K562 (cell line): ENCODE results near the gene IPO8. TPM values are rescaled to one million over a fixed set of nuclear protein-coding genes. Genes with fewer than 3 reads are reported as not detected.

Source experiments
- ATAC-seq: fragments of 200-7000 bp; cut with Tn5 transposase; 3 replicates; pipeline ENCODE4 v1.9.1; 2020; ENCODE audit warnings: moderate library complexity
- BruUV-seq: library from RNA; stranded (reverse); fragments of 400-500 nt; replicated peaks from 2 replicates; lab custom pipeline; 2021; lab: Mats Ljungman, UMichigan
- CTCF ChIA-PET: fragments of 300-600 bp; formaldehyde crosslinking; extraction: SDS; loops from one replicate; lab custom pipeline; 2021; ENCODE audit warnings: low intra/inter-chr PET ratio; lab: Yijun Ruan, JAX
- POLR2A ChIA-PET: fragments of 300-600, 350-650 bp; sonication (Branson Sonifier 250); formaldehyde crosslinking; extraction: SDS; loops from one replicate; lab custom pipeline; 2021; ENCODE audit warnings: antibody characterized with exemption, inconsistent platforms; lab: Yijun Ruan, JAX
- DNase-seq, 4 experiments: peaks; one replicate each; pipeline versions ENCODE4 v3.0.0 to v3.0.0-alpha.2; 2011 to 2018; ENCODE audit warnings: low spot score in 3 of 4, mixed read lengths in 3 of 4; ENCODE audit errors: extremely low read depth in 1 of 4
- FAIRE-seq: peaks from 2 replicates; lab custom pipeline; 2011; peaks lifted over from hg19 to GRCh38; lab: Jason Lieb, UNC
- H2AFZ ChIP-seq: 2 replicates; pipeline ENCODE4 v1.6.0; 2011; ENCODE audit warnings: low read depth, low read length, control low read depth, inconsistent platforms
- H3K27ac ChIP-seq: fragments of 200-600 bp; 3 replicates; pipeline ENCODE4 v1.8.0; 2011; ENCODE audit warnings: low read depth, mild to moderate bottlenecking, control low read depth, inconsistent platforms, low read length, moderate library complexity, mixed read lengths; ENCODE audit errors: extremely low read depth
- H3K27me3 ChIP-seq, 2 experiments: fragments of 300-600 bp in 1 of 2; 2 replicates in 1 of 2; 3 replicates in 1 of 2; pipeline versions ENCODE4 v1.6.0 to v1.8.0; 2011; ENCODE audit warnings: inconsistent platforms in 2 of 2, low read length in 2 of 2, mild to moderate bottlenecking in 1 of 2, mixed read lengths in 1 of 2, moderate library complexity in 1 of 2; ENCODE audit not compliant: control insufficient read depth in 2 of 2, insufficient read depth in 2 of 2
- H3K36me3 ChIP-seq: fragments of 300-600 bp; 3 replicates; pipeline ENCODE4 v1.8.0; 2011; ENCODE audit warnings: mild to moderate bottlenecking, low read length, inconsistent platforms; ENCODE audit not compliant: control insufficient read depth, insufficient read depth
- H3K4me1 ChIP-seq, 2 experiments: fragments of 200-600 bp in 1 of 2; replicated peaks in 1 of 2; 2 replicates in 1 of 2; 3 replicates in 1 of 2; pipeline versions ENCODE4 v1.5.1 to v1.8.0; 2011; ENCODE audit warnings: inconsistent platforms in 2 of 2, low read length in 2 of 2, mild to moderate bottlenecking in 1 of 2, mixed read lengths in 1 of 2, moderate library complexity in 1 of 2; ENCODE audit not compliant: control insufficient read depth in 2 of 2, insufficient read depth in 2 of 2
- H3K4me2 ChIP-seq: 2 replicates; pipeline ENCODE4 v1.6.1; 2011; ENCODE audit warnings: low read length, control low read depth, inconsistent platforms, mixed read lengths; ENCODE audit not compliant: insufficient read depth
- H3K4me3 ChIP-seq: fragments of 200-600 bp; sonication (generic), shearing (Covaris generic); 2 replicates; pipeline ENCODE4 v1.5.1; 2016; ENCODE audit warnings: control low read depth, inconsistent platforms
- H3K79me2 ChIP-seq: fragments of 200-600 bp; 3 replicates; pipeline ENCODE4 v1.8.0; 2011; ENCODE audit warnings: low read length, inconsistent platforms; ENCODE audit not compliant: control insufficient read depth, insufficient read depth
- H3K9ac ChIP-seq, 2 experiments: 2 replicates each; pipeline versions ENCODE4 v1.6.0 to v1.6.1; 2011; ENCODE audit warnings: low read depth in 2 of 2, low read length in 2 of 2, control low read depth in 1 of 2, inconsistent platforms in 1 of 2, mild to moderate bottlenecking in 1 of 2, mixed read lengths in 1 of 2; ENCODE audit not compliant: insufficient read depth in 1 of 2
- H3K9me1 ChIP-seq: one replicate; pipeline ENCODE4 v1.6.0; 2011; ENCODE audit warnings: inconsistent platforms, mild to moderate bottlenecking, low read length, moderate library complexity; ENCODE audit not compliant: control insufficient read depth, insufficient read depth
- H3K9me3 ChIP-seq: replicated peaks from 2 replicates; pipeline ENCODE4 v1.5.1; 2011; ENCODE audit warnings: low read depth, low read length, inconsistent platforms; ENCODE audit not compliant: control insufficient read depth, insufficient read depth
- H4K20me1 ChIP-seq: replicated peaks from 2 replicates; pipeline ENCODE4 v1.6.1; 2011; ENCODE audit warnings: low read length, inconsistent platforms, mixed read lengths; ENCODE audit not compliant: control insufficient read depth, insufficient read depth
- FOXM1 ChIP-seq, 2 experiments: fragments of 450-650 bp in 1 of 2; sonication (generic) in 1 of 2; formaldehyde crosslinking in 1 of 2; IDR thresholded peaks; 2 replicates each; pipeline versions ENCODE4 v1.6.1 to v1.9.0; 2017 to 2022; ENCODE audit warnings: low read depth in 2 of 2, mild to moderate bottlenecking in 2 of 2, missing genetic modification reagents in 1 of 2, moderate library complexity in 1 of 2
- ILF3 ChIP-seq: fragments of 450-650 bp; IDR thresholded peaks from 2 replicates; pipeline ENCODE4 v1.6.1; 2018; ENCODE audit warnings: antibody characterized with exemption, mild to moderate bottlenecking, moderate library complexity, borderline replicate concordance
- MEF2D ChIP-seq: conservative IDR thresholded peaks from 2 replicates; pipeline ENCODE4 v1.6.1; 2016; ENCODE audit warnings: low read depth, missing genetic modification characterization, missing compliant biosample characterization
- NFATC3 ChIP-seq: fragments of 450-650 bp; IDR thresholded peaks from 2 replicates; pipeline ENCODE4 v1.6.1; 2017; ENCODE audit warnings: mild to moderate bottlenecking
- POLR2G ChIP-seq: fragments of 200-400 bp; formaldehyde crosslinking; IDR thresholded peaks from 2 replicates; pipeline ENCODE4 v1.6.1; 2017; ENCODE audit warnings: low read depth, mild to moderate bottlenecking, antibody characterized with exemption, low read length, moderate library complexity
- RB1 ChIP-seq: fragments of 450-650 bp; IDR thresholded peaks from 2 replicates; pipeline ENCODE4 v1.6.1; 2017; ENCODE audit warnings: low read depth, mild to moderate bottlenecking
- RBM17 ChIP-seq: fragments of 200-400 bp; formaldehyde crosslinking; IDR thresholded peaks from 2 replicates; pipeline ENCODE4 v1.6.1; 2017; ENCODE audit warnings: low read depth, mild to moderate bottlenecking, low read length, borderline replicate concordance
- ZNF436 ChIP-seq: fragments of 250-450, 450-650 bp; sonication (Bioruptor Pico); formaldehyde crosslinking; IDR thresholded peaks from 2 replicates; pipeline ENCODE4 v1.7.0; 2020; ENCODE audit warnings: mild to moderate bottlenecking
- WGBS: fragments of 100-300 bp; shearing (Covaris generic); methylation state at CpG from one replicate; pipeline ENCODE4 v1.1.6; 2016; ENCODE audit warnings: low coverage, mixed read lengths; ENCODE audit not compliant: insufficient coverage; ENCODE audit errors: missing lambda C conversion rate; 5-methylcytosine and 5-hydroxymethylcytosine counted together
- in situ Hi-C: fragments of 300-500 bp; cut with MboI; formaldehyde crosslinking; loops from 4 replicates; pipeline ENCODE4 v1.15.0; 2018; ENCODE audit warnings: inconsistent platforms, mixed read lengths
- intact Hi-C: fragments of 100-400 bp; cut with micrococcal nuclease; formaldehyde crosslinking; loops from 2 replicates; pipeline ENCODE4 v1.14.2; 2022
- polyA plus RNA-seq, 8 experiments: library from polyadenylated mRNA; depleted of rRNA in 4 of 8; stranded (reverse) in 5 of 8; unstranded in 3 of 8; fragments of >200 nt; fragmentation: Nextera tagmentation in 2 of 8; fragmentation: Illumina TruSeq in 1 of 8; extraction: Ambion mirVana in 2 of 8; extraction: Trizol in 1 of 8; gene quantifications; 2 replicates each; pipeline versions ENCODE4 v1.2.1 to v1.2.3, GENCODE V29; 2011 to 2014; ENCODE audit warnings: inconsistent platforms in 1 of 8, missing spikeins in 1 of 8
- total RNA-seq, 7 experiments: library from RNA; depleted of rRNA in 6 of 7; stranded (reverse); fragments of >200 nt in 6 of 7; fragmentation: Illumina TruSeq in 2 of 7; extraction: Trizol in 2 of 7; gene quantifications; 2 replicates each; pipeline versions ENCODE4 v1.2.1 to v1.2.3, GENCODE V29; 2011 to 2021; ENCODE audit warnings: low replicate concordance in 1 of 7
- TF ChIP-seq, protein P1 (sequence below): fragments of 450-650 bp; formaldehyde crosslinking; conservative IDR thresholded peaks from 2 replicates; pipeline ENCODE4 v1.4.0; 2022; ENCODE audit warnings: mild to moderate bottlenecking, missing genetic modification characterization
- TF ChIP-seq, protein P2 (sequence below): fragments of 450-650 bp; IDR thresholded peaks from 2 replicates; pipeline ENCODE4 v1.6.1; 2018; ENCODE audit warnings: mild to moderate bottlenecking, low read depth; ENCODE audit not compliant: partially characterized antibody
- TF ChIP-seq, protein P3 (sequence below), 2 experiments: fragments of 450-650 bp; formaldehyde crosslinking in 1 of 2; IDR thresholded peaks; 2 replicates each; pipeline versions ENCODE4 v1.4.0 to v1.6.1; 2014 to 2020; ENCODE audit warnings: mild to moderate bottlenecking in 2 of 2, borderline replicate concordance in 1 of 2, low read depth in 1 of 2

Gene IPO8
- total and polyA plus RNA-seq, 9 of the 15 experiments (the other 6 are each of a cell fraction or from before 2014, with no cell fraction given), result 6.5 to 39.6 (median 24.7) TPM

DNA sequence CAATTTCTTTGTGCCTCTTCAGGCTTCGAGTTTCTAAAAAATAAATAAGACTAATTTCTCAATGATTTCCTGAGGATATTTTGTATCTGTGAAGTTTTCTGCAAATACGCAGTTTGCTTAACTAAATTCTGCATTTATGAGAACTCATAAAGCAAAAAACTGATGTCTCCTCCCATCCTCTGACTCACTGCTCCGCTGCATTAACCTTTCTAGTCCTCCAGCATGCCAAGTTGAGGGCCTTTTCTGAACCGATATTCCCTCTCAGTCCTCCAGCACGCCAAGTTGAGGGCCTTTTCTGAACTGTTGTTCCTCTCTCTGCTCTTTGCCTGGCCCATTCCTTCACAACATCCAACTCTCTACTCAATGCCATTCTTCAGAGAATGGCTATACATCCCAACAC lies 3.2 kb downstream of the IPO8 start:
- H3K4me1 ChIP-seq, result peaks cover 11 to 13% of the 10 kb centered on the region in 2 experiments; a peak in 4 of 5 replicates
- TF ChIP-seq RBM17, result no peak
- TF ChIP-seq, protein P1, sequence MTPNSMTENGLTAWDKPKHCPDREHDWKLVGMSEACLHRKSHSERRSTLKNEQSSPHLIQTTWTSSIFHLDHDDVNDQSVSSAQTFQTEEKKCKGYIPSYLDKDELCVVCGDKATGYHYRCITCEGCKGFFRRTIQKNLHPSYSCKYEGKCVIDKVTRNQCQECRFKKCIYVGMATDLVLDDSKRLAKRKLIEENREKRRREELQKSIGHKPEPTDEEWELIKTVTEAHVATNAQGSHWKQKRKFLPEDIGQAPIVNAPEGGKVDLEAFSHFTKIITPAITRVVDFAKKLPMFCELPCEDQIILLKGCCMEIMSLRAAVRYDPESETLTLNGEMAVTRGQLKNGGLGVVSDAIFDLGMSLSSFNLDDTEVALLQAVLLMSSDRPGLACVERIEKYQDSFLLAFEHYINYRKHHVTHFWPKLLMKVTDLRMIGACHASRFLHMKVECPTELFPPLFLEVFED (CRISPR knock-in tag), result no peak
- no peak for TF ChIP-seq NFATC3
- TF ChIP-seq, protein P2, sequence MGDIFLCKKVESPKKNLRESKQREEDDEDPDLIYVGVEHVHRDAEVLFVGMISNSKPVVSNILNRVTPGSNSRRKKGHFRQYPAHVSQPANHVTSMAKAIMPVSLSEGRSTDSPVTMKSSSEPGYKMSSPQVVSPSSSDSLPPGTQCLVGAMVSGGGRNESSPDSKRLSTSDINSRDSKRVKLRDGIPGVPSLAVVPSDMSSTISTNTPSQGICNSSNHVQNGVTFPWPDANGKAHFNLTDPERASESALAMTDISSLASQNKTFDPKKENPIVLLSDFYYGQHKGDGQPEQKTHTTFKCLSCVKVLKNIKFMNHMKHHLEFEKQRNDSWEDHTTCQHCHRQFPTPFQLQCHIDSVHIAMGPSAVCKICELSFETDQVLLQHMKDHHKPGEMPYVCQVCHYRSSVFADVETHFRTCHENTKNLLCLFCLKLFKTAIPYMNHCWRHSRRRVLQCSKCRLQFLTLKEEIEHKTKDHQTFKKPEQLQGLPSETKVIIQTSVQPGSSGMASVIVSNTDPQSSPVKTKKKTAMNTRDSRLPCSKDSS, result no peak
- no peak for TF ChIP-seq MEF2D
- no peak for TF ChIP-seq POLR2G
- TF ChIP-seq ZNF436 (CRISPR knock-in tag), result no peak
- no peak for TF ChIP-seq RB1
- TF ChIP-seq, protein P3, sequence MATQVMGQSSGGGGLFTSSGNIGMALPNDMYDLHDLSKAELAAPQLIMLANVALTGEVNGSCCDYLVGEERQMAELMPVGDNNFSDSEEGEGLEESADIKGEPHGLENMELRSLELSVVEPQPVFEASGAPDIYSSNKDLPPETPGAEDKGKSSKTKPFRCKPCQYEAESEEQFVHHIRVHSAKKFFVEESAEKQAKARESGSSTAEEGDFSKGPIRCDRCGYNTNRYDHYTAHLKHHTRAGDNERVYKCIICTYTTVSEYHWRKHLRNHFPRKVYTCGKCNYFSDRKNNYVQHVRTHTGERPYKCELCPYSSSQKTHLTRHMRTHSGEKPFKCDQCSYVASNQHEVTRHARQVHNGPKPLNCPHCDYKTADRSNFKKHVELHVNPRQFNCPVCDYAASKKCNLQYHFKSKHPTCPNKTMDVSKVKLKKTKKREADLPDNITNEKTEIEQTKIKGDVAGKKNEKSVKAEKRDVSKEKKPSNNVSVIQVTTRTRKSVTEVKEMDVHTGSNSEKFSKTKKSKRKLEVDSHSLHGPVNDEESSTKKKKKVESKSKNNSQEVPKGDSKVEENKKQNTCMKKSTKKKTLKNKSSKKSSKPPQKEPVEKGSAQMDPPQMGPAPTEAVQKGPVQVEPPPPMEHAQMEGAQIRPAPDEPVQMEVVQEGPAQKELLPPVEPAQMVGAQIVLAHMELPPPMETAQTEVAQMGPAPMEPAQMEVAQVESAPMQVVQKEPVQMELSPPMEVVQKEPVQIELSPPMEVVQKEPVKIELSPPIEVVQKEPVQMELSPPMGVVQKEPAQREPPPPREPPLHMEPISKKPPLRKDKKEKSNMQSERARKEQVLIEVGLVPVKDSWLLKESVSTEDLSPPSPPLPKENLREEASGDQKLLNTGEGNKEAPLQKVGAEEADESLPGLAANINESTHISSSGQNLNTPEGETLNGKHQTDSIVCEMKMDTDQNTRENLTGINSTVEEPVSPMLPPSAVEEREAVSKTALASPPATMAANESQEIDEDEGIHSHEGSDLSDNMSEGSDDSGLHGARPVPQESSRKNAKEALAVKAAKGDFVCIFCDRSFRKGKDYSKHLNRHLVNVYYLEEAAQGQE (IDR thresholded peaks at IDR 0.05; ENCODE audit: borderline replicate concordance), result no peak
- TF ChIP-seq, protein P3 (CRISPR knock-in tag; IDR thresholded peaks at IDR 0.05; ENCODE audit: low read depth), result no peak
- no peak for TF ChIP-seq FOXM1 (IDR thresholded peaks at IDR 0.05; ENCODE audit: low read depth)
- no peak for TF ChIP-seq FOXM1 (CRISPR knock-in tag; IDR thresholded peaks at IDR 0.05; ENCODE audit: low read depth)
- TF ChIP-seq ILF3, result no peak
- no peak overlapping the region for H3K27ac ChIP-seq
- H3K9me3 ChIP-seq, result no peaks in the 10 kb centered on the region
- in situ Hi-C loops, result no loop called here
- no peak for FAIRE-seq
- CTCF ChIA-PET, result no interaction called here
- no TSS peak for BruUV-seq
- H3K27me3 ChIP-seq, result no peaks in the 10 kb centered on the region
- 63% methylated on average over 5 of the region's 5 CpGs for WGBS
- H3K9ac ChIP-seq, result no peak overlapping the region; a peak in 1 of 4 replicates
- H4K20me1 ChIP-seq, result 0 out of 2 replicates have a peak, but pooled peaks cover 3% of the 10 kb centered on the region
- no peak overlapping the region for H3K4me3 ChIP-seq
- no peak overlapping the region for H3K4me2 ChIP-seq
- intact Hi-C loops, result loop anchor here (10.0 kb wide), 1 partner anchor 112 kb away; no protein-coding TSS in a partner anchor
- H2AFZ ChIP-seq, result no peak overlapping the region
- H3K79me2 ChIP-seq, result peaks cover 56% of the 10 kb centered on the region
- H3K9me1 ChIP-seq, result no peaks in the 10 kb centered on the region
- POLR2A ChIA-PET, result no interaction called here
- no peak for ATAC-seq
- DNase-seq, result no peak
- H3K36me3 ChIP-seq, result peaks cover 8% of the 10 kb centered on the region; the same call in 1 of the 3 replicates
